GM23338 (cell line): Measurements from ENCODE around the gene RANBP1.

Source experiments
- CREB1 ChIP-seq: fragments of 250-450 bp; sonication (Bioruptor Pico); IDR thresholded peaks from 2 replicates; pipeline ENCODE4 v1.5.0; 2020; ENCODE audit warnings: low read depth, mild to moderate bottlenecking, moderate library complexity
- CTCF ChIP-seq, 2 experiments: fragments of 200-600 bp in 1 of 2; sonication (generic) in 1 of 2; conservative IDR thresholded peaks; 2 replicates each; pipeline versions ENCODE4 v1.5.1 to v1.6.1; 2016 to 2017; ENCODE audit warnings: antibody characterized with exemption in 2 of 2, low read depth in 2 of 2, mild to moderate bottlenecking in 2 of 2, moderate library complexity in 1 of 2
- ETS1 ChIP-seq: IDR thresholded peaks from 2 replicates; pipeline ENCODE4 v1.6.1; 2016; ENCODE audit warnings: antibody characterized with exemption
- EZH2 ChIP-seq: fragments of 200-600 bp; sonication (generic); IDR thresholded peaks from one replicate; pipeline ENCODE4 v1.8.0; 2017; ENCODE audit warnings: antibody characterized with exemption, mild to moderate bottlenecking, low read depth; ENCODE audit not compliant: unreplicated experiment
- EZH2phosphoT487 ChIP-seq: fragments of 200-600 bp; sonication (generic); IDR thresholded peaks from one replicate; pipeline ENCODE4 v1.8.1; 2018; ENCODE audit warnings: antibody characterized with exemption; ENCODE audit not compliant: unreplicated experiment
- JUNB ChIP-seq: IDR thresholded peaks from one replicate; pipeline ENCODE4 v1.6.1; 2016; ENCODE audit warnings: antibody characterized with exemption; ENCODE audit not compliant: unreplicated experiment
- POLR2AphosphoS5 ChIP-seq: IDR thresholded peaks from 2 replicates; pipeline ENCODE4 v1.6.1; 2016; ENCODE audit warnings: antibody characterized with exemption, low read depth
- REST ChIP-seq: IDR thresholded peaks from one replicate; pipeline ENCODE4 v1.6.1; 2018; ENCODE audit warnings: antibody characterized with exemption; ENCODE audit not compliant: unreplicated experiment
- ZNF331 ChIP-seq: fragments of 250-450 bp; sonication (Bioruptor Pico); IDR thresholded peaks from 2 replicates; pipeline ENCODE4 v1.5.0; 2020; ENCODE audit warnings: low read depth, mild to moderate bottlenecking, moderate library complexity

GRCh38 chr22:20131859-20132685 lies 16.2 kb downstream of the RANBP1 start:
- TF ChIP-seq CTCF (conservative IDR thresholded peaks at IDR 0.05; ENCODE audit: low read depth in 2 of 2) (no peak), EZH2phosphoT487 (no peak), EZH2 (no peak), POLR2AphosphoS5 (no peak), ETS1 (no peak), REST (no peak), CREB1 (CRISPR knock-in tag) (no peak), ZNF331 (CRISPR knock-in tag) (no peak), JUNB (no peak)
